Ishikawa (cell line): Measurements from ENCODE around the gene INO80E.

ENCODE experiments used
- CEBPB ChIP-seq: IDR thresholded peaks from 2 replicates; pipeline ENCODE4 v1.6.1; 2012
- CREB1 ChIP-seq: IDR thresholded peaks from 2 replicates; pipeline ENCODE4 v1.6.1; 2012; ENCODE audit warnings: low read depth
- EGR1 ChIP-seq: IDR thresholded peaks from 2 replicates; pipeline ENCODE4 v1.6.1; 2012
- EP300 ChIP-seq: IDR thresholded peaks from 2 replicates; pipeline ENCODE4 v1.6.1; 2012; ENCODE audit warnings: borderline replicate concordance
- FOXM1 ChIP-seq: IDR thresholded peaks from 2 replicates; pipeline ENCODE4 v1.6.1; 2012; ENCODE audit warnings: low read depth, borderline replicate concordance
- NFIC ChIP-seq: IDR thresholded peaks from 2 replicates; pipeline ENCODE4 v1.6.1; 2012
- RAD21 ChIP-seq: IDR thresholded peaks from 2 replicates; pipeline ENCODE4 v1.6.1; 2012; ENCODE audit warnings: low read depth
- TAF1 ChIP-seq: IDR thresholded peaks from 2 replicates; pipeline ENCODE4 v1.6.1; 2012; ENCODE audit warnings: low read depth, mild to moderate bottlenecking
- TCF12 ChIP-seq: IDR thresholded peaks from 2 replicates; pipeline ENCODE4 v1.6.1; 2012; ENCODE audit warnings: low read depth
- TEAD4 ChIP-seq: IDR thresholded peaks from 2 replicates; pipeline ENCODE4 v1.6.1; 2012
- USF1 ChIP-seq: IDR thresholded peaks from 2 replicates; pipeline ENCODE4 v1.6.1; 2012
- YY1 ChIP-seq: IDR thresholded peaks from 2 replicates; pipeline ENCODE4 v1.6.1; 2012; ENCODE audit warnings: low read depth
- ZBTB7A ChIP-seq: IDR thresholded peaks from 2 replicates; pipeline ENCODE4 v1.6.1; 2012; ENCODE audit warnings: low read depth
- TF ChIP-seq, protein P1 (sequence below): IDR thresholded peaks from 2 replicates; pipeline ENCODE4 v1.6.1; 2012; ENCODE audit warnings: low read depth, mild to moderate bottlenecking
- TF ChIP-seq, protein P2 (sequence below): IDR thresholded peaks from 2 replicates; pipeline ENCODE4 v1.6.1; 2012

Gene INO80E

GRCh38 chr16:29990034-29990433 is 6.0 kb upstream of the INO80E start:
- TF ChIP-seq ZBTB7A (no peak), YY1 (no peak), CREB1 (no peak), TAF1 (no peak), FOXM1 (no peak), EP300 (no peak), EGR1 (no peak), TCF12 (no peak), NFIC (no peak)
- TF ChIP-seq, protein P1, sequence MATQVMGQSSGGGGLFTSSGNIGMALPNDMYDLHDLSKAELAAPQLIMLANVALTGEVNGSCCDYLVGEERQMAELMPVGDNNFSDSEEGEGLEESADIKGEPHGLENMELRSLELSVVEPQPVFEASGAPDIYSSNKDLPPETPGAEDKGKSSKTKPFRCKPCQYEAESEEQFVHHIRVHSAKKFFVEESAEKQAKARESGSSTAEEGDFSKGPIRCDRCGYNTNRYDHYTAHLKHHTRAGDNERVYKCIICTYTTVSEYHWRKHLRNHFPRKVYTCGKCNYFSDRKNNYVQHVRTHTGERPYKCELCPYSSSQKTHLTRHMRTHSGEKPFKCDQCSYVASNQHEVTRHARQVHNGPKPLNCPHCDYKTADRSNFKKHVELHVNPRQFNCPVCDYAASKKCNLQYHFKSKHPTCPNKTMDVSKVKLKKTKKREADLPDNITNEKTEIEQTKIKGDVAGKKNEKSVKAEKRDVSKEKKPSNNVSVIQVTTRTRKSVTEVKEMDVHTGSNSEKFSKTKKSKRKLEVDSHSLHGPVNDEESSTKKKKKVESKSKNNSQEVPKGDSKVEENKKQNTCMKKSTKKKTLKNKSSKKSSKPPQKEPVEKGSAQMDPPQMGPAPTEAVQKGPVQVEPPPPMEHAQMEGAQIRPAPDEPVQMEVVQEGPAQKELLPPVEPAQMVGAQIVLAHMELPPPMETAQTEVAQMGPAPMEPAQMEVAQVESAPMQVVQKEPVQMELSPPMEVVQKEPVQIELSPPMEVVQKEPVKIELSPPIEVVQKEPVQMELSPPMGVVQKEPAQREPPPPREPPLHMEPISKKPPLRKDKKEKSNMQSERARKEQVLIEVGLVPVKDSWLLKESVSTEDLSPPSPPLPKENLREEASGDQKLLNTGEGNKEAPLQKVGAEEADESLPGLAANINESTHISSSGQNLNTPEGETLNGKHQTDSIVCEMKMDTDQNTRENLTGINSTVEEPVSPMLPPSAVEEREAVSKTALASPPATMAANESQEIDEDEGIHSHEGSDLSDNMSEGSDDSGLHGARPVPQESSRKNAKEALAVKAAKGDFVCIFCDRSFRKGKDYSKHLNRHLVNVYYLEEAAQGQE: no peak

GRCh38 chr16:29990883-29991570 is 5.0 kb upstream of the INO80E start:
- TF ChIP-seq USF1 (no peak), RAD21 (no peak), TCF12 (no peak), TEAD4 (no peak), FOXM1 (no peak), EP300 (no peak), CEBPB (no peak), EGR1 (no peak), ZBTB7A (no peak), NFIC (no peak), CREB1 (no peak), YY1 (no peak), TAF1 (no peak)
- TF ChIP-seq, protein P1: no peak
- TF ChIP-seq, protein P2, sequence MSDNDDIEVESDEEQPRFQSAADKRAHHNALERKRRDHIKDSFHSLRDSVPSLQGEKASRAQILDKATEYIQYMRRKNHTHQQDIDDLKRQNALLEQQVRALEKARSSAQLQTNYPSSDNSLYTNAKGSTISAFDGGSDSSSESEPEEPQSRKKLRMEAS: no peak

GRCh38 chr16:29991571-29991904 is 4.5 kb upstream of the INO80E start:
- no peak for TF ChIP-seq TCF12
- no peak for TF ChIP-seq CREB1
- no peak for TF ChIP-seq ZBTB7A

DNA sequence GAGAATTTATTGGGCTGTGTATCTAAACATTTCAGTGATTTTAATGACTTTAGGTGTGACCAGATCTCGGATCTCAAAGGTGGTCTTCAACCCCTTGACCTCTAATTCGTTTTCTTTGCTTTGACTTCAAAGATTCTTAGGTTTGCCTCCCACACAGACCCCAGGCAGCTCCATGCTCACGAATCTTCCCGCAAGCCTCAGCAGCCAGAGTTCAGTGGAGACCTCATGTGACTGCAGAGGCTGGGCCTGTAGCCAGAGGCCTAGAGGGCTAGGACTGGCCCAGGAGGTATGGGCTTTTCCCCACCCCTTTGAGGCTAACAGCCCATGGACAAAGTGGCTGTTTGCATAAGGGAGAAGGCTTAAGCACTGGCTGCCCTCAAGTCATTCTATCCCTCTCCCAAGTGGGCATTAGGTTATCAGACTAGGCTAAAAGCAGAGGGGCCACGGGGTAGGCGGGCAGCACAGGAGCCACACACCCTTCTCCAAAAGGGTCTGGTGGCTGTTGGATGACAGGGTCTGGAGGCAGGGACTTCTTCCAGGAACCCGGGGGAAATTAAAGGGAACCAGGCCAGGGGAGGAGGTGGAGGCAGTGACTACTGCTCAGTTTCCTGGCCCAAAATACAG is 3.6 kb upstream of the INO80E start:
- TF ChIP-seq FOXM1: no peak
- TF ChIP-seq EGR1: no peak
- TF ChIP-seq CREB1: no peak
- TF ChIP-seq TAF1: no peak
- TF ChIP-seq TEAD4: no peak
- TF ChIP-seq, protein P2: no peak
- TF ChIP-seq CEBPB: no peak
- TF ChIP-seq, protein P1: no peak
- no peak for TF ChIP-seq ZBTB7A
- no peak for TF ChIP-seq EP300
